ENCODE results near the gene KCNJ16. TPM values are rescaled to one million over a fixed set of nuclear protein-coding genes. Genes with fewer than 3 reads are reported as not detected.

KCNJ16 gene
- total RNA-seq, 4 donors from 2014 or later: 0.57 to 0.67 TPM; not detected in 2

GRCh38 chr17:70166615-70167014, 91.6 kb downstream of the KCNJ16 start:
- H3K4me1 ChIP-seq: peaks cover 0 to 11% (median 0%) of the 10 kb centered on the region in 4 donors
- no peak for TF ChIP-seq POLR2A (IDR thresholded peaks at IDR 0.05)
- no peak for TF ChIP-seq CTCF (IDR thresholded peaks at IDR 0.05)
- H3K27me3 ChIP-seq: no peaks in the 10 kb centered on the region
- H3K9me3 ChIP-seq: no peaks in the 10 kb centered on the region
- H3K36me3 ChIP-seq: no peaks in the 10 kb centered on the region
- no peak for DNase-seq
- H3K4me3 ChIP-seq: no peak overlapping the region
- no peak overlapping the region for H3K27ac ChIP-seq

- Histone ChIP-seq H3K4me3 (peak overlapping the region; percentile 35 to 86 (median 54)), H3K27ac (peak overlapping the region; percentile 36 to 89 (median 68)), H3K4me1 (peaks cover 0 to 11% (median 0%) of the 10 kb centered on the region in 4 donors), H3K9me3 (no peaks in the 10 kb centered on the region), H3K27me3 (no peaks in the 10 kb centered on the region), H3K36me3 (no peaks in the 10 kb centered on the region)
- peak in 2 of 3 donors; percentile 73 to 76 for DNase-seq
- no peak for TF ChIP-seq POLR2A (IDR thresholded peaks at IDR 0.05)
- peak in 4 of 6 experiments; percentile 35 to 63 (median 62) for TF ChIP-seq CTCF (IDR thresholded peaks at IDR 0.05)
Observed at GRCh38 chr17:70168044-70168976, 93.3 kb downstream of the KCNJ16 start.

GRCh38 chr17:70168977-70169708, 94.1 kb downstream of the KCNJ16 start, which contains the start of gene KCNJ2:
Gene KCNJ2, plus strand, starts transcription at chr17:70169532. Its CDS starts 5,508 bp downstream, at chr17:70175040.
- Histone ChIP-seq H3K9me3 (no peaks in the 10 kb centered on the region), H3K27ac (peak within 1 kb of the TSS; percentile 36 to 89 (median 68)), H3K4me3 (peak within 1 kb of the TSS; percentile 35 to 86 (median 54)), H3K27me3 (no peaks in the 10 kb centered on the region), H3K36me3 (no peaks in the 10 kb centered on the region), H3K4me1 (peaks cover 0 to 11% (median 0%) of the 10 kb centered on the region in 4 donors)
- DNase-seq: peak; percentile 28 to 95 (median 88)
- peak in 1 of 6 experiments; percentile 0 for TF ChIP-seq CTCF (IDR thresholded peaks at IDR 0.05)
- TF ChIP-seq POLR2A (IDR thresholded peaks at IDR 0.05): peak; percentile 92 to 95

- Histone ChIP-seq H3K4me3 (peak overlapping the region; percentile 35 to 86 (median 54)), H3K9me3 (no peaks in the 10 kb centered on the region), H3K27me3 (no peaks in the 10 kb centered on the region), H3K4me1 (peaks cover 0 to 11% (median 0%) of the 10 kb centered on the region in 4 donors), H3K27ac (peak overlapping the region in 3 of 4 donors; percentile 49 to 89 (median 82)), H3K36me3 (peaks cover 0 to 3% (median 0%) of the 10 kb centered on the region in 3 donors)
- DNase-seq: no peak
- TF ChIP-seq POLR2A (IDR thresholded peaks at IDR 0.05) (no peak), CTCF (IDR thresholded peaks at IDR 0.05) (no peak)
Observed at GRCh38 chr17:70169709-70170597, 94.9 kb downstream of the KCNJ16 start.
